ENCODE measurements around the gene MEGF6. TPM values are rescaled to one million over a fixed set of nuclear protein-coding genes. Genes with fewer than 3 reads are reported as not detected.

MEGF6 gene
- total RNA-seq, 4 donors from 2014 or later = 0.88 to 69.0 (median 36.9) TPM

DNA sequence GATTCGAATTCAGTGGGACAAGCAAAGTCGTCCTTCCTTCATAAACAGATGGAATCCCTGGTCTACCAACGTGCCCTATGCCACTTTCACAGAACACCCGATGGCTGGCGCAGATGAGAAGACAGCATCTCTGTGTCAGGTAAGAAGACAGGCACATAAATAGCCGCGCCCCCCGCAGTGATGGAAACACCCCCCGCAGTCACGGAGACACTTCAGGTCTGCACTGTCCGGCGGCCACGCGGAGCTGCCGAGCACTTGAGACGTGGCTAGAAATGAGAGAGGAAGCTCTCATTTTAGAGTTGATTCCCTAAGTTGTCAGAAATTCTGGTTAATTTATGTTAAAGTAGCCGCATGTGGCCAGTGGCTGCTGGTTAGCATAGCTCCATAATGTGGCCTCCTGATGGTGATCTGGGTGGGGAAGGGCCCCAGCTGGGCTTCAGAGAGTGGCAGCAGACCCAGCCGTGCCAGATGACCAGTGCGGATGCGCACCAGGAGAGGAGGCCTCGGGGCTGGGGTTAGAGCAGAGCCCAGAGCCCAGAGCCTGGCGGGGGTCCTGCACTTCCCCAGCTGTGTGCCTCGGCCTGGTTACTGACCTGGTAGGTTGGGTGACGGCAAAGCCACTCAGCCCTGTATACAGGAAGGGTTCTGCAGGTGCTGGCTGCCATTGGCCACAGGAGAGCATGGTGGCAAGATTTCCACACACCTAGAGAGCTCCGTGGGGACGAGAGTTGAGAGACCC, 16.4 kb upstream of the MEGF6 start:
- TF ChIP-seq POLR2A (IDR thresholded peaks at IDR 0.05) (no peak), CTCF (IDR thresholded peaks at IDR 0.05) (no peak)
- H3K4me1 ChIP-seq = peaks cover 0 to 7% of the 10 kb centered on the region in 2 donors
- H3K36me3 ChIP-seq = no peaks in the 10 kb centered on the region
- no peak overlapping the region for H3K27ac ChIP-seq
- intact Hi-C loops (cut with DNase I; ENCODE audit: low total_unique reads) = no loop called here
- no peak overlapping the region for H3K4me3 ChIP-seq
- no peaks in the 10 kb centered on the region for H3K9me3 ChIP-seq
- DNase-seq = no peak
- no peaks in the 10 kb centered on the region for H3K27me3 ChIP-seq

GRCh38 chr1:3626025-3626424, 14.7 kb upstream of the MEGF6 start:
- no peaks in the 10 kb centered on the region for H3K36me3 ChIP-seq
- DNase-seq = no peak
- H3K9me3 ChIP-seq = no peaks in the 10 kb centered on the region
- intact Hi-C loops (cut with DNase I; ENCODE audit: low total_unique reads) = no loop called here
- TF ChIP-seq CTCF (IDR thresholded peaks at IDR 0.05) = no peak
- TF ChIP-seq POLR2A (IDR thresholded peaks at IDR 0.05) = no peak
- peaks cover 0 to 7% of the 10 kb centered on the region in 2 donors for H3K4me1 ChIP-seq
- no peak overlapping the region for H3K27ac ChIP-seq
- peak overlapping the region in 1 of 2 donors; percentile 80 for H3K4me3 ChIP-seq
- H3K27me3 ChIP-seq = no peaks in the 10 kb centered on the region

DNA sequence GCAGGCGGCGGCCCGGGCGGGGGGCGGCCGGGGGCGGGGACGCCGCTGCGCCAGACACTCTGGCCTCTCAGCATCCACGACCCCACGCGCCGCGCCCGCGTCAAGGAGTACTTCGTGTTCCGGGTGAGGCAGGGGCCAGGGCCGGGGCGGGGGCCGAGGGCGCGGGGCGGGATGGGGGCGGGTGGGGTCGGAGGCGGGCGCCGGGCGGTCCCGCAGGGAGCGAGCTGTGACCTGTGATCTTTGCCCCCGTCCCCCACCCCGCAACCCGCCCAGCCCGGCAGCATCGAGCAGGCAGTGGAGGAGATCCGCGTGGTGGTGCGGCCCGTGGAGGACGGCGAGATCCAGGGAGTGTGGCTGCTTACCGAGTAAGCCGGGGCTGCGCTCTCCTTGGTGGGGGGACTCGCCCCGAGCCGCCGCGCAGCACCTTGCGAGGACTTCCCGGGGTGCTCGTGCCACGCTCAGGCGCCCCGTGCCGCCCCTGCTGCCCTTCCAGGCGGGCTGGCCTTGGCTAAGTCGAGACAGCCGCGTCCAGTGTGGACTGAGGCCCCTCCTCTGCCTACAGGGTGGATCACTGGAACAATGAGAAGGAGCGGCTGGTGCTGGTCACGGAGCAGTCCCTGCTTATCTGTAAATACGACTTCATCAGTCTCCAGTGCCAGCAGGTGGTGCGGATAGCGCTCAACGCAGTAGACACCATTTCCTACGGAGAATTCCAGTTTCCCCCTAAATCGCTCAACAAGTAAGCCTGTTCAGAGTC, 14.0 kb upstream of the MEGF6 start:
- no peaks in the 10 kb centered on the region for H3K27me3 ChIP-seq
- H3K4me3 ChIP-seq = peak overlapping the region; percentile 50 to 80
- H3K4me1 ChIP-seq = peaks cover 0 to 7% of the 10 kb centered on the region in 2 donors
- no peaks in the 10 kb centered on the region for H3K9me3 ChIP-seq
- intact Hi-C loops (cut with DNase I; ENCODE audit: low total_unique reads) = no loop called here
- no peaks in the 10 kb centered on the region for H3K36me3 ChIP-seq
- H3K27ac ChIP-seq = peak overlapping the region; percentile 81 to 85
- TF ChIP-seq POLR2A (IDR thresholded peaks at IDR 0.05) (no peak), CTCF (IDR thresholded peaks at IDR 0.05) (no peak)
- no peak for DNase-seq

- Histone ChIP-seq H3K4me3 (peak within 1 kb of the TSS; percentile 80 to 98), H3K4me1 (peaks cover 0 to 7% of the 10 kb centered on the region in 2 donors), H3K27ac (peak within 1 kb of the TSS; percentile 81 to 85), H3K9me3 (no peaks in the 10 kb centered on the region), H3K36me3 (no peaks in the 10 kb centered on the region), H3K27me3 (no peaks in the 10 kb centered on the region)
- DNase-seq = peak; percentile 97 to 98
- intact Hi-C loops (cut with DNase I; ENCODE audit: low total_unique reads) = no loop called here
- TF ChIP-seq CTCF (IDR thresholded peaks at IDR 0.05) (peak in 1 of 4 experiments; percentile 3), POLR2A (IDR thresholded peaks at IDR 0.05) (peak; percentile 61 to 67)
Measured at GRCh38 chr1:3624200-3625136, 13.2 kb upstream of the MEGF6 start, which contains the start of gene TPRG1L. Gene TPRG1L (plus strand): TSS chr1:3625015. CDS start chr1:3625073, 58 bp downstream.

Data from uterus (tissue), 4 donors.